Transverse colon (tissue), 4 donors: ENCODE measurements around the gene HTT.

Experiments
- EP300 ChIP-seq: sonication (generic); formaldehyde crosslinking; IDR thresholded peaks from one replicate; pipeline ENCODE4 v1.6.1; 2017; ENCODE audit warnings: antibody characterized with exemption, low read depth
- POLR2A ChIP-seq: fragments of 450-650 bp; IDR thresholded peaks from one replicate; pipeline ENCODE4 v1.6.1; 2016; ENCODE audit warnings: antibody characterized with exemption, mild to moderate bottlenecking, moderate library complexity
- POLR2AphosphoS5 ChIP-seq, 3 donors: sonication (generic); formaldehyde crosslinking; IDR thresholded peaks; one replicate each; pipeline ENCODE4 v1.6.1; 2016; ENCODE audit warnings: antibody characterized with exemption in 3 of 3
- TF ChIP-seq, protein P1 (sequence below), 5 experiments: fragments of 200-600 bp in 3 of 5; fragments of 450-650 bp in 2 of 5; sonication (generic) in 3 of 5; IDR thresholded peaks; 1 replicate in 2 of 5; 2 replicates in 3 of 5; pipeline ENCODE4 v1.5.1; 2016 to 2017; ENCODE audit warnings: antibody characterized with exemption in 5 of 5, inconsistent platforms in 3 of 5, mild to moderate bottlenecking in 2 of 5, moderate library complexity in 1 of 5

DNA sequence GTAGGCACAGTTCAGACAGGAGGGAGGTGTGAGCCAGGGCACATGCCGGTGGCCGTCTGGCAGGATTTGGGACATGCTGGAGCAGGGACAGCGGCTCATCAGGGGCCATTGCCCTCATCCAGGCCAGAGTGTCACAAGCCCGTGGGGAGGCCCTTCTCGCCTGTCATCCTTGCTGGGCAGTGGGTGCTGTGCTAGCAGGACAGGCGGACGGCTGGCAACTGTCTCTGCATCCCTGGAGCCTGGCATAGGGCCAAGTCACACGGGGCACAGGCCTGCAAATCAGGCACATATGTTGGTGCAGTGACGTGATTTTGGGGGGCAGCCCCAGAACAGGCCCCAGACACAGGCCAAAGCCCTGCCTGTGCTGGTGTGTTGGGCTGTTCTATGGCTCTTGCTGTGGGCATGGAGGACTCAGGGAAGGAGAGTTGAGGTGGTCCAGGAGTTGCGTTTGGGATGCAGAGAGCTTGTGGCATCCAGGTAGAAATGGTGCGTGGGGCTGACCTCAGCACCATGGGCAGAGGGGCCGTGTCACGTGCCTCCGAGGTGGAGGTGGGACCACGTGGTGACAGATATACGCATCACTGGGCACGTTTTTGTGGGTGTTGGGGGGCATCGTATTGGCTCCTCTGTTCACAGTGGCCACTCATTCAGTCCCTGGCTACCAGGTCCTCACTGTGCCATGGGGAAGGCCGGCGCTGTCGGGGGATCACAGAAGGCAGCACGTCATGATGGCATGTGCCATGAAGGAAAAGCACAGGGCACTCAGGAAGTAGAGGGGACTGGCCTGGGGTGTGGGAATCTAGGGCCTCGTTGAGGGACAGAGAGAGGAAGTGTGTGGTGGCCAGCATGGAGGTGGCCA, 159.9 kb downstream of the HTT start:
- TF ChIP-seq, protein P1, sequence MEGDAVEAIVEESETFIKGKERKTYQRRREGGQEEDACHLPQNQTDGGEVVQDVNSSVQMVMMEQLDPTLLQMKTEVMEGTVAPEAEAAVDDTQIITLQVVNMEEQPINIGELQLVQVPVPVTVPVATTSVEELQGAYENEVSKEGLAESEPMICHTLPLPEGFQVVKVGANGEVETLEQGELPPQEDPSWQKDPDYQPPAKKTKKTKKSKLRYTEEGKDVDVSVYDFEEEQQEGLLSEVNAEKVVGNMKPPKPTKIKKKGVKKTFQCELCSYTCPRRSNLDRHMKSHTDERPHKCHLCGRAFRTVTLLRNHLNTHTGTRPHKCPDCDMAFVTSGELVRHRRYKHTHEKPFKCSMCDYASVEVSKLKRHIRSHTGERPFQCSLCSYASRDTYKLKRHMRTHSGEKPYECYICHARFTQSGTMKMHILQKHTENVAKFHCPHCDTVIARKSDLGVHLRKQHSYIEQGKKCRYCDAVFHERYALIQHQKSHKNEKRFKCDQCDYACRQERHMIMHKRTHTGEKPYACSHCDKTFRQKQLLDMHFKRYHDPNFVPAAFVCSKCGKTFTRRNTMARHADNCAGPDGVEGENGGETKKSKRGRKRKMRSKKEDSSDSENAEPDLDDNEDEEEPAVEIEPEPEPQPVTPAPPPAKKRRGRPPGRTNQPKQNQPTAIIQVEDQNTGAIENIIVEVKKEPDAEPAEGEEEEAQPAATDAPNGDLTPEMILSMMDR (IDR thresholded peaks at IDR 0.05) = no peak
- no peak for TF ChIP-seq EP300
- TF ChIP-seq POLR2A = no peak
- no peak for TF ChIP-seq POLR2AphosphoS5 (IDR thresholded peaks at IDR 0.05)
